Lower lobe of right lung (tissue), 2 donors: ENCODE measurements around the gene SLC4A3. TPM values are rescaled to one million over a fixed set of nuclear protein-coding genes. Genes with fewer than 3 reads are reported as not detected.
A peak's percentile ranks its signal among the peaks of the same experiment; 100 is the strongest.

Experiments used
- ATAC-seq, 2 donors: fragments of 200-7000 bp; cut with Tn5 transposase; one replicate each; pipeline ENCODE4 v1.9.1; 2020 to 2022; ENCODE audit warnings: mild to moderate bottlenecking in 2 of 2, moderate library complexity in 2 of 2
- DNase-seq: peaks from one replicate; pipeline ENCODE4 v3.0.0-alpha.2; 2020
- H3K27ac ChIP-seq: fragments of 200-600 bp; one replicate; pipeline ENCODE4 v1.8.0; 2022
- H3K27me3 ChIP-seq: fragments of 200-600 bp; one replicate; pipeline ENCODE4 v1.8.0; 2022; ENCODE audit warnings: low read depth
- H3K36me3 ChIP-seq: fragments of 200-600 bp; one replicate; pipeline ENCODE4 v1.8.0; 2022; ENCODE audit warnings: mild to moderate bottlenecking
- H3K4me1 ChIP-seq: fragments of 200-600 bp; one replicate; pipeline ENCODE4 v1.8.0; 2022
- H3K4me3 ChIP-seq: fragments of 200-600 bp; one replicate; pipeline ENCODE4 v1.8.0; 2022; ENCODE audit warnings: mild to moderate bottlenecking
- H3K9me3 ChIP-seq: fragments of 200-600 bp; one replicate; pipeline ENCODE4 v1.8.0; 2022
- CTCF ChIP-seq: fragments of 200-600 bp; IDR thresholded peaks from one replicate; pipeline ENCODE4 v1.8.0; 2022; ENCODE audit warnings: antibody characterized with exemption, mild to moderate bottlenecking
- intact Hi-C: fragments of 100-400 bp; cut with DNase I; formaldehyde crosslinking; loops from one replicate; pipeline ENCODE4 v1.11.0; 2022
- total RNA-seq: library from RNA; stranded (reverse); fragmentation: NEBNext Ultra II Directional; extraction: Animal tissue kit (Norgen Biotek cat#: 25700); gene quantifications from one replicate; pipeline ENCODE4 v1.2.1, GENCODE V29; 2021
- donor health status: DM: no; HTN: yes; CAD: no; lungs with severe emphysema.

SLC4A3 gene
- total RNA-seq, 1 donor from 2014 or later, result 1.0 TPM

GRCh38 chr2:219598308-219599078 is 28.9 kb upstream of the SLC4A3 start:
- intact Hi-C loops, result no loop called here
- DNase-seq (no peak), ATAC-seq (no peak)

DNA sequence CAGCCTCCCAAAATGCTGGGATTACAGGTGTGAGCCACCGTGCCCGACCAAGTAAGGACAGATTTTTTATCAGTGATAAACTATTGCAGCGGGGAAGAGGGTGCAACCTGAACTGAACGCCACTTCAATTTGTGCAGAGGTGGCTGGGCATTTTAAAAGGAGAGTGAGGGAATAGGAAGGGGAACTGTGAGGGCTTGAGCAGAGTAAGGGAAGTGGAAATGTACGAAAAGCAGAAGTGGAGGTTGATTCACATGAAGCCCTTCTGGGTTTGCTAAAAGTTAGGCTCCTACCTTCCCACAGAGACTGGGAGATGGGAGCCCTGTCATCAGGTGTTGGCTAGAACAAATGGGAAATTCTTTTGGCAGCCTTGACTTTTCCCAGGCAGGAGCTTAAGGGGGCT is 23.7 kb upstream of the SLC4A3 start:
- Histone ChIP-seq H3K27me3 (no peaks in the 10 kb centered on the region), H3K9me3 (no peaks in the 10 kb centered on the region), H3K27ac (no peak overlapping the region), H3K36me3 (peaks cover 75% of the 10 kb centered on the region), H3K4me3 (no peak overlapping the region), H3K4me1 (peaks cover 9% of the 10 kb centered on the region)
- TF ChIP-seq CTCF, result no peak
- DNase-seq (no peak), ATAC-seq (peak; percentile 40 to 47)
- intact Hi-C loops, result no loop called here

More at GRCh38 chr2:219598308-219599078, 28.9 kb upstream of the SLC4A3 start:
- Histone ChIP-seq H3K4me1 (peaks cover 9% of the 10 kb centered on the region), H3K36me3 (peaks cover 28% of the 10 kb centered on the region), H3K4me3 (peak overlapping the region; percentile 70), H3K27ac (peak overlapping the region; percentile 89), H3K9me3 (no peaks in the 10 kb centered on the region), H3K27me3 (no peaks in the 10 kb centered on the region)
- TF ChIP-seq CTCF, result no peak

DNA sequence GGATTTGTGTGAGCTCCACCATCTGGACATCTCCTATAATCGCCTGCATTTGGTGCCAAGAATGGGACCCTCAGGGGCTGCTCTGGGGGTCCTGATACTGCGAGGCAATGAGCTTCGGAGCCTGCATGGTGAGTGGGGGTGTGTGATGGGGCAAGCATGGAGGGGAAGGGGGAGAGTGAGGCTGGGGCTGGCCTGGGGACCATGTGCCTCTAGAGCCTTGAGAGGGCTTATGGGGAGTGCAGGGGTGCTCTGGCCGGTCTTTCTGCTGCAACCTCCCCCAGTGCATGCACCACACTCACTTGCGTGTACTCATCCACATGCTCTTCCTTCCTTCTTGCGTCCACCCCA is 21.8 kb upstream of the SLC4A3 start:
- DNase-seq, result no peak
- no peak overlapping the region for H3K27ac ChIP-seq
- no peaks in the 10 kb centered on the region for H3K9me3 ChIP-seq
- no peaks in the 10 kb centered on the region for H3K27me3 ChIP-seq
- H3K36me3 ChIP-seq, result peaks cover 93% of the 10 kb centered on the region
- ATAC-seq, result no peak
- H3K4me1 ChIP-seq, result peaks cover 6% of the 10 kb centered on the region
- TF ChIP-seq CTCF, result no peak
- no peak overlapping the region for H3K4me3 ChIP-seq
- intact Hi-C loops, result no loop called here

- intact Hi-C loops, result no loop called here
- Histone ChIP-seq H3K36me3 (peaks cover 90% of the 10 kb centered on the region), H3K9me3 (no peaks in the 10 kb centered on the region), H3K4me1 (peaks cover 6% of the 10 kb centered on the region), H3K27ac (no peak overlapping the region), H3K27me3 (no peaks in the 10 kb centered on the region), H3K4me3 (no peak overlapping the region)
- DNase-seq (no peak), ATAC-seq (no peak)
- TF ChIP-seq CTCF, result no peak
These were observed 19.5 kb upstream of the SLC4A3 start for GRCh38 chr2:219607931-219608330.

- H3K9me3 ChIP-seq, result no peaks in the 10 kb centered on the region
- ATAC-seq, result no peak
- no peak for DNase-seq
- no peaks in the 10 kb centered on the region for H3K27me3 ChIP-seq
- peaks cover 84% of the 10 kb centered on the region for H3K36me3 ChIP-seq
- H3K4me3 ChIP-seq, result no peak overlapping the region
- H3K27ac ChIP-seq, result no peak overlapping the region
- peaks cover 6% of the 10 kb centered on the region for H3K4me1 ChIP-seq
- intact Hi-C loops, result no loop called here
- no peak for TF ChIP-seq CTCF
These were observed 18.9 kb upstream of the SLC4A3 start for GRCh38 chr2:219608399-219608964.
